Stomach (tissue), 9 donors: ENCODE results near the gene CXCL14. TPM values are rescaled to one million over a fixed set of nuclear protein-coding genes. Genes with fewer than 3 reads are reported as not detected.

Source experiments
- DNase-seq, 2 donors: peaks; one replicate each; pipeline versions ENCODE4 v3.0.0 to v3.0.0-alpha.2; 2013 to 2019
- H3K27ac ChIP-seq, 5 donors: fragments of 200-600 bp in 4 of 5; sonication (generic) in 4 of 5; one replicate each; pipeline ENCODE4 v1.5.1; 2013 to 2019; ENCODE audit warnings: mild to moderate bottlenecking in 1 of 5, moderate library complexity in 1 of 5
- H3K27me3 ChIP-seq, 3 donors: fragments of 200-600 bp; sonication (generic); one replicate each; pipeline ENCODE4 v1.5.1; 2017 to 2019; ENCODE audit warnings: mixed run types in 1 of 3
- H3K36me3 ChIP-seq, 4 donors: fragments of 200-600 bp; sonication (generic); 1 replicate in 3 of 4; 2 replicates in 1 of 4; pipeline ENCODE4 v1.5.1; 2016 to 2019
- H3K4me1 ChIP-seq, 4 donors: fragments of 200-600 bp; sonication (generic); one replicate each; pipeline ENCODE4 v1.5.1; 2016 to 2019
- H3K4me3 ChIP-seq, 4 donors: fragments of 200-600 bp; sonication (generic) in 3 of 4; one replicate each; pipeline ENCODE4 v1.5.1; 2016 to 2019; ENCODE audit warnings: mild to moderate bottlenecking in 1 of 4
- H3K9me3 ChIP-seq, 4 donors: fragments of 200-600 bp; sonication (generic); one replicate each; pipeline ENCODE4 v1.5.1; 2016 to 2019
- CTCF ChIP-seq, 7 experiments: fragments of 450-650 bp in 4 of 7; fragments of 200-600 bp in 3 of 7; sonication (generic) in 3 of 7; IDR thresholded peaks; one replicate each; pipeline ENCODE4 v1.5.1; 2016 to 2019; ENCODE audit warnings: antibody characterized with exemption in 7 of 7, control low read depth in 2 of 7, mild to moderate bottlenecking in 1 of 7
- EP300 ChIP-seq: sonication (generic); formaldehyde crosslinking; IDR thresholded peaks from one replicate; pipeline ENCODE4 v1.6.1; 2017; ENCODE audit warnings: antibody characterized with exemption
- POLR2A ChIP-seq, 4 donors: fragments of 450-650 bp; IDR thresholded peaks; one replicate each; pipeline ENCODE4 v1.6.1; 2016; ENCODE audit warnings: antibody characterized with exemption in 4 of 4, control low read depth in 2 of 4, mild to moderate bottlenecking in 1 of 4, moderate library complexity in 1 of 4
- POLR2AphosphoS5 ChIP-seq, 3 donors: sonication (generic); formaldehyde crosslinking; IDR thresholded peaks; one replicate each; pipeline ENCODE4 v1.6.1; 2016; ENCODE audit warnings: antibody characterized with exemption in 3 of 3
- WGBS, 5 donors: extraction: QIAGEN DNeasy Blood & Tissue Kit in 3 of 5; methylation state at CpG; one replicate each; pipeline versions ENCODE4 v1.1.5 to v1.1.7; 2013 to 2018; 5-methylcytosine and 5-hydroxymethylcytosine counted together
- intact Hi-C: fragments of 100-400 bp; cut with DNase I; formaldehyde crosslinking; loops from one replicate; pipeline ENCODE4 v1.15.1; 2023; ENCODE audit warnings: low total_unique reads
- polyA plus RNA-seq, 3 donors: library from polyadenylated mRNA; stranded (reverse); fragments of 200-250 nt; gene quantifications; one replicate each; pipeline ENCODE4 v1.2.3, GENCODE V29; 2013
- total RNA-seq, 5 donors: library from RNA; depleted of rRNA; stranded (reverse); fragments of >200 nt; gene quantifications; one replicate each; pipeline versions ENCODE4 v1.1.0 to v1.2.3, GENCODE V29; 2014 to 2016
- donor health status: healthy with polysubstance abuse.
- donor health status: Bipolar disorder and iron deficiency.
- donor health status: healthy.

CXCL14 gene
- total and polyA plus RNA-seq, 8 donors: 12.7 to 82.0 (median 32.1) TPM; not detected in 2

- no peak overlapping the region for H3K27ac ChIP-seq
- H3K36me3 ChIP-seq: no peaks in the 10 kb centered on the region
- H3K27me3 ChIP-seq: peaks cover 0 to 63% (median 5%) of the 10 kb centered on the region in 3 donors
- no peak overlapping the region for H3K4me3 ChIP-seq
- no peaks in the 10 kb centered on the region for H3K9me3 ChIP-seq
- WGBS, 5 donors: 66 to 85% (median 78%) methylated on average over 11 of the region's 11 CpGs
- no peak for DNase-seq
- intact Hi-C loops: no loop called here
- H3K4me1 ChIP-seq: peaks cover 0 to 8% (median 6%) of the 10 kb centered on the region in 4 donors
- no peak for TF ChIP-seq POLR2A (IDR thresholded peaks at IDR 0.05)
- TF ChIP-seq POLR2AphosphoS5 (IDR thresholded peaks at IDR 0.05): no peak
- TF ChIP-seq CTCF (IDR thresholded peaks at IDR 0.05): no peak
- no peak for TF ChIP-seq EP300
Measured at GRCh38 chr5:135557076-135557838, 21.5 kb downstream of the CXCL14 start.

DNA sequence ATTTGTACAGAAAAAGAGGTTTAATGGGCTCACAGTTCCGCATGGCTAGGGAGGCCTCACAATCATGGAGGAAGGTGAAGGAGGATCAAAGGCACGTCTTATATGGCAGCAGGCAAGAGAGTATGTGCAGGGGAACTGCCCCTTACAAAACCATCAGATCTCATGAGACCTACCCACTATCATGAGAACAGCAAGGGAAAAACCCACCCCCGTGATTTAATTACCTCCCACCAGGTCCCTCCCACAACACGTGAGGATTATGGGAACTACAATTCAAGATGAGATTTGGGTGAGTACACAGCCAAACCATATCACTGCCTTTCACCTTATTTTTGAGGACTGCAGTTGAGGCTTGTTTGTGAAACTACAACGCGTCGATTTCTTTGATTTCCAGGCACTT lies 22.2 kb downstream of the CXCL14 start:
- Histone ChIP-seq H3K4me3 (no peak overlapping the region), H3K27me3 (peaks cover 0 to 66% (median 5%) of the 10 kb centered on the region in 3 donors), H3K9me3 (no peaks in the 10 kb centered on the region), H3K4me1 (peaks cover 0 to 8% (median 6%) of the 10 kb centered on the region in 4 donors), H3K27ac (no peak overlapping the region), H3K36me3 (no peaks in the 10 kb centered on the region)
- intact Hi-C loops: no loop called here
- no peak for DNase-seq
- WGBS, 5 donors: 67 to 80% (median 76%) methylated on average over 7 of the region's 7 CpGs
- TF ChIP-seq POLR2A (IDR thresholded peaks at IDR 0.05): no peak
- TF ChIP-seq CTCF (IDR thresholded peaks at IDR 0.05): no peak
- no peak for TF ChIP-seq POLR2AphosphoS5 (IDR thresholded peaks at IDR 0.05)
- no peak for TF ChIP-seq EP300

- Histone ChIP-seq H3K36me3 (no peaks in the 10 kb centered on the region), H3K27me3 (peaks cover 0 to 72% (median 5%) of the 10 kb centered on the region in 3 donors), H3K4me1 (peaks cover 0 to 1% (median 0%) of the 10 kb centered on the region in 4 donors), H3K27ac (no peak overlapping the region), H3K4me3 (no peak overlapping the region), H3K9me3 (no peaks in the 10 kb centered on the region)
- 86 to 95% (median 91%) methylated on average over 2 of the region's 2 CpGs for WGBS, 5 donors
- intact Hi-C loops: no loop called here
- no peak for DNase-seq
- TF ChIP-seq EP300 (no peak), POLR2AphosphoS5 (IDR thresholded peaks at IDR 0.05) (no peak), POLR2A (IDR thresholded peaks at IDR 0.05) (no peak), CTCF (IDR thresholded peaks at IDR 0.05) (no peak)
Measured at GRCh38 chr5:135555530-135555929, 23.3 kb downstream of the CXCL14 start.

- intact Hi-C loops: loop anchor here (5.0 kb wide), 1 partner anchor 92 kb away; no protein-coding TSS in a partner anchor
- H3K4me3 ChIP-seq: no peak overlapping the region
- H3K4me1 ChIP-seq: no peaks in the 10 kb centered on the region
- no peaks in the 10 kb centered on the region for H3K9me3 ChIP-seq
- H3K36me3 ChIP-seq: no peaks in the 10 kb centered on the region
- TF ChIP-seq POLR2A (IDR thresholded peaks at IDR 0.05) (no peak), POLR2AphosphoS5 (IDR thresholded peaks at IDR 0.05) (no peak), CTCF (IDR thresholded peaks at IDR 0.05) (peak in 2 of 7 experiments; percentile 17 to 20), EP300 (no peak)
- DNase-seq: peak in 1 of 2 donors; percentile 40
- 9 to 20% (median 17%) methylated on average over 8 of the region's 8 CpGs for WGBS, 5 donors
- peaks cover 0 to 74% (median 5%) of the 10 kb centered on the region in 3 donors for H3K27me3 ChIP-seq
- H3K27ac ChIP-seq: no peak overlapping the region
Measured at GRCh38 chr5:135553688-135554462, 24.9 kb downstream of the CXCL14 start.
